GM19395 (cell line): ENCODE data around the gene SPINK7.

Experiments used
- ATAC-seq: cut with Tn5 transposase; IDR thresholded peaks from one replicate; pipeline ENCODE4 v1.9.1; 2021; ENCODE audit warnings: mild to moderate bottlenecking, moderate library complexity; ENCODE audit not compliant: unreplicated experiment

The SPINK7 gene

GRCh38 chr5:148343603-148344487 is 31.6 kb downstream of the SPINK7 start:
- no peak for ATAC-seq

GRCh38 chr5:148347706-148348105 is 35.5 kb downstream of the SPINK7 start:
- no peak for ATAC-seq

- no peak for ATAC-seq
Measured at GRCh38 chr5:148352696-148353095, 40.5 kb downstream of the SPINK7 start.

GRCh38 chr5:148353634-148354033 is 41.4 kb downstream of the SPINK7 start:
- ATAC-seq, result no peak

GRCh38 chr5:148364343-148364742 is 52.1 kb downstream of the SPINK7 start:
- ATAC-seq, result no peak
